PC-9 (cell line): ENCODE measurements around the gene MTARC2. TPM values are rescaled to one million over a fixed set of nuclear protein-coding genes. Genes with fewer than 3 reads are reported as not detected.

ENCODE experiments used
- BruUV-seq: library from RNA; stranded (reverse); fragments of 400-500 nt; replicated peaks from 2 replicates; lab custom pipeline; 2021; lab: Mats Ljungman, UMichigan
- CTCF ChIA-PET: fragments of 300-600 bp; sonication (Branson Sonifier 250); formaldehyde crosslinking; loops from one replicate; lab custom pipeline; 2022; ENCODE audit warnings: antibody characterized with exemption; lab: Charles Lee
- POLR2A ChIA-PET: fragments of 300-600 bp; sonication (Branson Sonifier 250); formaldehyde crosslinking; loops from one replicate; lab custom pipeline; 2022; ENCODE audit warnings: antibody characterized with exemption; ENCODE audit not compliant: unreplicated experiment; lab: Charles Lee
- DNase-seq, 2 experiments: peaks; one replicate each; pipeline versions ENCODE4 v3.0.0 to v3.0.0-alpha.2; 2015 to 2022; ENCODE audit warnings: mixed read lengths in 1 of 2
- H2AFZ ChIP-seq: fragments of 200-600 bp; sonication (generic); 2 replicates; pipeline ENCODE4 v1.8.1; 2017; ENCODE audit warnings: antibody characterized with exemption
- H3F3A ChIP-seq: fragments of 200-600 bp; sonication (generic); 2 replicates; pipeline ENCODE4 v1.8.1; 2017; ENCODE audit warnings: antibody characterized with exemption, mild to moderate bottlenecking, low read depth; ENCODE audit not compliant: insufficient read depth
- H3K27ac ChIP-seq: fragments of 200-600 bp; sonication (generic); 2 replicates; pipeline ENCODE4 v1.6.1; 2016; ENCODE audit warnings: mixed run types
- H3K27me3 ChIP-seq: fragments of 200-600 bp; sonication (generic); 2 replicates; pipeline ENCODE4 v1.6.1; 2016; ENCODE audit warnings: low read depth, mixed run types; ENCODE audit not compliant: insufficient read depth
- H3K36me3 ChIP-seq: fragments of 200-600 bp; sonication (generic); 2 replicates; pipeline ENCODE4 v1.6.1; 2016; ENCODE audit warnings: low read depth, mixed run types
- H3K4me1 ChIP-seq: fragments of 200-600 bp; sonication (generic); replicated peaks from 2 replicates; pipeline ENCODE4 v1.6.1; 2016; ENCODE audit warnings: mixed run types; ENCODE audit not compliant: insufficient read depth
- H3K4me2 ChIP-seq: fragments of 200-600 bp; sonication (generic); 2 replicates; pipeline ENCODE4 v1.6.1; 2017; ENCODE audit warnings: mixed run types
- H3K4me3 ChIP-seq: fragments of 200-600 bp; sonication (generic); 2 replicates; pipeline ENCODE4 v1.6.1; 2016; ENCODE audit warnings: mixed run types
- H3K79me2 ChIP-seq: fragments of 200-600 bp; sonication (generic); 2 replicates; pipeline ENCODE4 v1.6.1; 2017; ENCODE audit warnings: low read depth, mixed run types
- H3K9me2 ChIP-seq: fragments of 200-600 bp; sonication (generic); 2 replicates; pipeline ENCODE4 v1.8.1; 2017; ENCODE audit warnings: mild to moderate bottlenecking; ENCODE audit not compliant: insufficient read depth
- H3K9me3 ChIP-seq: fragments of 200-600 bp; sonication (generic); 2 replicates; pipeline ENCODE4 v1.8.1; 2016; ENCODE audit warnings: low read depth; ENCODE audit not compliant: insufficient read depth
- H4K20me1 ChIP-seq: fragments of 200-600 bp; sonication (generic); 2 replicates; pipeline ENCODE4 v1.8.1; 2017; ENCODE audit not compliant: insufficient read depth
- EZH2 ChIP-seq: fragments of 200-600 bp; sonication (generic); IDR thresholded peaks from 2 replicates; pipeline ENCODE4 v1.8.0; 2017; ENCODE audit warnings: antibody characterized with exemption, low read depth
- intact Hi-C: fragments of 100-400 bp; cut with micrococcal nuclease; formaldehyde crosslinking; loops from one replicate; pipeline ENCODE4 v1.10.0; 2022; ENCODE audit not compliant: unreplicated experiment
- total RNA-seq: library from RNA; stranded (reverse); gene quantifications from 2 replicates; pipeline ENCODE4 v1.2.3, GENCODE V29; 2021
- TF ChIP-seq, protein P1 (sequence below): fragments of 200-600 bp; sonication (generic); conservative IDR thresholded peaks from 2 replicates; pipeline ENCODE4 v1.6.1; 2017; ENCODE audit warnings: mixed run types, antibody characterized with exemption, mild to moderate bottlenecking, moderate library complexity

The MTARC2 gene
- total RNA-seq, 1 experiment from 2014 or later = 23.1 TPM

GRCh38 chr1:220828179-220828490 is 80.0 kb downstream of the MTARC2 start:
- ChIA-PET POLR2A (no interaction called here), CTCF (interaction anchor here (0.6 kb wide), 1 partner anchor 853 kb away, joined by 3 read pairs; no protein-coding TSS in a partner anchor)
- H3K9me3 ChIP-seq = no peaks in the 10 kb centered on the region
- H3K27me3 ChIP-seq = no peaks in the 10 kb centered on the region
- no peaks in the 10 kb centered on the region for H3F3A ChIP-seq
- no peak for DNase-seq
- TF ChIP-seq, protein P1, sequence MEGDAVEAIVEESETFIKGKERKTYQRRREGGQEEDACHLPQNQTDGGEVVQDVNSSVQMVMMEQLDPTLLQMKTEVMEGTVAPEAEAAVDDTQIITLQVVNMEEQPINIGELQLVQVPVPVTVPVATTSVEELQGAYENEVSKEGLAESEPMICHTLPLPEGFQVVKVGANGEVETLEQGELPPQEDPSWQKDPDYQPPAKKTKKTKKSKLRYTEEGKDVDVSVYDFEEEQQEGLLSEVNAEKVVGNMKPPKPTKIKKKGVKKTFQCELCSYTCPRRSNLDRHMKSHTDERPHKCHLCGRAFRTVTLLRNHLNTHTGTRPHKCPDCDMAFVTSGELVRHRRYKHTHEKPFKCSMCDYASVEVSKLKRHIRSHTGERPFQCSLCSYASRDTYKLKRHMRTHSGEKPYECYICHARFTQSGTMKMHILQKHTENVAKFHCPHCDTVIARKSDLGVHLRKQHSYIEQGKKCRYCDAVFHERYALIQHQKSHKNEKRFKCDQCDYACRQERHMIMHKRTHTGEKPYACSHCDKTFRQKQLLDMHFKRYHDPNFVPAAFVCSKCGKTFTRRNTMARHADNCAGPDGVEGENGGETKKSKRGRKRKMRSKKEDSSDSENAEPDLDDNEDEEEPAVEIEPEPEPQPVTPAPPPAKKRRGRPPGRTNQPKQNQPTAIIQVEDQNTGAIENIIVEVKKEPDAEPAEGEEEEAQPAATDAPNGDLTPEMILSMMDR = no peak
- TF ChIP-seq EZH2 = no peak
- H3K4me2 ChIP-seq = no peak overlapping the region
- H3K9me2 ChIP-seq = no peaks in the 10 kb centered on the region
- no peak overlapping the region for H3K4me3 ChIP-seq
- H3K4me1 ChIP-seq = no peaks in the 10 kb centered on the region
- intact Hi-C loops = no loop called here
- no peak overlapping the region for H3K27ac ChIP-seq
- no peak overlapping the region for H2AFZ ChIP-seq
- no peaks in the 10 kb centered on the region for H3K36me3 ChIP-seq
- no peaks in the 10 kb centered on the region for H3K79me2 ChIP-seq
- H4K20me1 ChIP-seq = no peaks in the 10 kb centered on the region
- BruUV-seq = no TSS peak

- TF ChIP-seq, protein P1 = no peak
- no peak for TF ChIP-seq EZH2
Measured at GRCh38 chr1:220828950-220829586, 80.9 kb downstream of the MTARC2 start.

GRCh38 chr1:220833436-220833835 is 85.3 kb downstream of the MTARC2 start:
- H3K4me2 ChIP-seq = no peak overlapping the region
- no peaks in the 10 kb centered on the region for H3K9me3 ChIP-seq
- H3K9me2 ChIP-seq = no peaks in the 10 kb centered on the region
- ChIA-PET POLR2A (no interaction called here), CTCF (no interaction called here)
- no peak overlapping the region for H3K27ac ChIP-seq
- no peaks in the 10 kb centered on the region for H3K4me1 ChIP-seq
- no peaks in the 10 kb centered on the region for H3K36me3 ChIP-seq
- H3K79me2 ChIP-seq = no peaks in the 10 kb centered on the region
- H2AFZ ChIP-seq = no peak overlapping the region
- H3K27me3 ChIP-seq = no peaks in the 10 kb centered on the region
- no peaks in the 10 kb centered on the region for H3F3A ChIP-seq
- DNase-seq = no peak
- H4K20me1 ChIP-seq = no peaks in the 10 kb centered on the region
- no TSS peak for BruUV-seq
- TF ChIP-seq, protein P1 = no peak
- TF ChIP-seq EZH2 = no peak
- intact Hi-C loops = no loop called here
- H3K4me3 ChIP-seq = no peak overlapping the region

More at GRCh38 chr1:220828950-220829586, 80.9 kb downstream of the MTARC2 start:
- no TSS peak for BruUV-seq
- no peak overlapping the region for H3K27ac ChIP-seq
- H3K79me2 ChIP-seq = no peaks in the 10 kb centered on the region
- H3F3A ChIP-seq = no peaks in the 10 kb centered on the region
- no peaks in the 10 kb centered on the region for H4K20me1 ChIP-seq
- H2AFZ ChIP-seq = no peak overlapping the region
- H3K4me2 ChIP-seq = no peak overlapping the region
- DNase-seq = no peak
- H3K36me3 ChIP-seq = no peaks in the 10 kb centered on the region
- H3K27me3 ChIP-seq = no peaks in the 10 kb centered on the region
- intact Hi-C loops = no loop called here
- no peaks in the 10 kb centered on the region for H3K4me1 ChIP-seq
- H3K9me2 ChIP-seq = no peaks in the 10 kb centered on the region
- POLR2A ChIA-PET = no interaction called here
- CTCF ChIA-PET = no interaction called here
- H3K9me3 ChIP-seq = no peaks in the 10 kb centered on the region
- no peak overlapping the region for H3K4me3 ChIP-seq

Other genes with a start within 250 kb of the MTARC2 start
- gene MARK1, start 220.2 kb upstream of the MTARC2 start, total RNA-seq = 0.93 and 1.9 TPM in 2 replicates
- gene C1orf115, start 58.0 kb upstream of the MTARC2 start, total RNA-seq = 5.6 and 6.5 TPM in 2 replicates
- 54.4 and 72.5 TPM in 2 replicates for gene MTARC1, start 38.6 kb downstream of the MTARC2 start, total RNA-seq
- 1.1 and 1.8 TPM in 2 replicates for gene HLX, start 131.1 kb downstream of the MTARC2 start, total RNA-seq